Activated CD4-positive, alpha-beta T cell treated with anti-CD3 and anti-CD28 coated beads for 48 hours (primary cell): ENCODE data around the gene DLG4.

Experiments
- DNase-seq: peaks from one replicate; pipeline ENCODE4 v3.0.0-alpha.2; 2020

The DLG4 gene

GRCh38 chr17:7219812-7220592 is at the start of gene DLG4, which contains the start of gene ACADVL:
TSS of gene DLG4 (minus strand) at chr17:7219836.
TSS of gene ACADVL (plus strand) at chr17:7219938. CDS start at chr17:7219985, 47 bp downstream.
- peak; percentile 89 for DNase-seq

DNA sequence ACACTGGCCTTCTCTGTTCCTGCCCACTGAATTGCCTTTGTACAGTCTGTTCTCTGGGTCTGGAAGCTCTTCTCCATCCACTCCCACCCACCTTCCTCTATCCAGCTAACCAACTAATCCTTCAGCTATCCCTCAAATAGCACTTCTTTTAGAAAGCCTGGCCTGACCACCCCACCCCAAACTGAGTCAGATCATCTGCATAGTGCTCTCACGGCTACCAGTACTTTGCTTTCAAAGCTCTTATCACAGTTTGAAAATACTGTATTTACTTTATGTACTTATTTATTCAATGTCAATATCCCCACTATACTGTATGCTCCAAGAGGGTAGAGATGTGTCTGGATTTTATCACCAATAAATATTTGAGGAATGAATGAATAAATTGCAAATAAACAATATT is 47.1 kb upstream of the DLG4 start:
- no peak for DNase-seq

GRCh38 chr17:7263801-7264078 is 44.1 kb upstream of the DLG4 start:
- DNase-seq = no peak

- peak; percentile 34 for DNase-seq
These were observed 43.5 kb upstream of the DLG4 start for GRCh38 chr17:7262935-7263800.

DNA sequence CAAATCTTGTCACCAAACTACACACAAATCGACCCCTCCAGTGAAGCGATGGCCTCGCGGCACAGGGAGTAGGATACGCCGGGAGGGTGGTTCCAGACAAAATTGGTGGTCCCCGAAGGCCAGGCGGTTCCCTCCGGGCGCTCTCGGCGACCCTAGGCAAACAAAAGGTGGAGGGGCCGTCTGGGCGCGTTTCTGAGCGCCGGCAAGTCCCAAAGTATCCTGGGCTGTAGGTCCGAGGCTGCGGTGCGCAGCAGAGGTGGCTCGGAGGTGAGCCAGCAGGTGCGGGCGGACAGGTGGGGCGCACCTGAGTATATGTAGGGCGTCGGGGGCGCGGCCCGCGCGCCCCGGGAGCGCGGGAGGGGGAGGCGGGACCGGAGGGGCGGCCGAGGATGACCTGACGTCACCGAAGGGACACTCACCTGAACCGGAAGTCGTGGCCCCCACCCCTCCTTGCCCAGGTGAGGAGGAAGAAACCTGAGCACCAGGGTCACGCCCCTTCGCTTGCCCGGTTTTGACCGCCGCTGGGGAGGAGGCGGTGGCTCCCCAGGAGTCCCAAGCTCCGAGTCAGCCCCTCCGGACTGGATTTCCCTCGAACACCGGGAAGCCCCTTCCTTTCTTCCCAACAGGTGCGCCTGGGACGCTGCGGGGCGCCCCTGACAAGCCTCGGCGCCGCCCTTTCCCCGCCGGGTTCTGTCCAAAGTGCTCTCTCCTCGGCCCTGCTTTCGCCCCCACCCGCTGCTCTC is 42.7 kb upstream of the DLG4 start, which contains the start of gene CLDN7:
TSS of gene CLDN7 (minus strand) at position 287 of the 743 bp plus-strand sequence. CDS start 435 bp downstream, outside the sequence.
- DNase-seq = no peak

- no peak for DNase-seq
These were observed 41.9 kb upstream of the DLG4 start for GRCh38 chr17:7261379-7262191.

- peak; percentile 34 for DNase-seq
These were observed 41.2 kb upstream of the DLG4 start for GRCh38 chr17:7260651-7261378.

DNA sequence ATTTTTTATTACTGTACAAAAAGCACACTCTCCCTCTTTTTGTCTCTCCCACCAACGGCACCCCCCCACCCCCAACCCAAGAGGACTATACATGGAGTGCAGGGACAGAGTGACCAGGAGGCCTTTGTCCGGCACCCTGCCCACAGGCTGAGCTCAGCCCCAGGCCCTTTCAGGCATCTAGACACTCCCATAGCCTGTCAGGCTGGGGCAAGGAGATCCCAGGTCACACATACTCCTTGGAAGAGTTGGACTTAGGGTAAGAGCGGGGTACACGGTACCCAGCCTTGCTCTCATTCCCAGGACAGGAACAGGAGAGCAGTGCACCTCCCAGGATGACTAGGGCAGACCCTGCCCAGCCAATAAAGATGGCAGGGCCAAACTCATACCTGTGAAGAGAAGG is 40.5 kb upstream of the DLG4 start:
- DNase-seq = no peak

DNA sequence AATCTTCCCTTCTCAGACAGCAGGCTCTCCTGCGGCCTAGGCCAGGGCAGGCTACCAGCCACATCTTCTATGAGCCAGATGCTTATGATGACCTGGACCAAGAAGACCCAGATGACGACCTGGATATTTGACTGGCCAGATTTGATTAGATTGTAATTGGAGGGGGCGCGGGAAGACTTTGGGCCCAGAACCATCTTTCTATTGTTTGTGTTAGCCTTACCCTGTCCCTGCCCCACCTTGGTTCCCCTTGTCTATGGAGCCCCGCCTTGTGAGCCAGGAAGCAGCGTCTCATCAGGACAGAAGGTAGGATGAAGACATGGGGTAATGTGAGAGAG is 39.9 kb upstream of the DLG4 start:
- DNase-seq = no peak

GRCh38 chr17:7258731-7259554 is 39.3 kb upstream of the DLG4 start:
- peak; percentile 38 for DNase-seq

DNA sequence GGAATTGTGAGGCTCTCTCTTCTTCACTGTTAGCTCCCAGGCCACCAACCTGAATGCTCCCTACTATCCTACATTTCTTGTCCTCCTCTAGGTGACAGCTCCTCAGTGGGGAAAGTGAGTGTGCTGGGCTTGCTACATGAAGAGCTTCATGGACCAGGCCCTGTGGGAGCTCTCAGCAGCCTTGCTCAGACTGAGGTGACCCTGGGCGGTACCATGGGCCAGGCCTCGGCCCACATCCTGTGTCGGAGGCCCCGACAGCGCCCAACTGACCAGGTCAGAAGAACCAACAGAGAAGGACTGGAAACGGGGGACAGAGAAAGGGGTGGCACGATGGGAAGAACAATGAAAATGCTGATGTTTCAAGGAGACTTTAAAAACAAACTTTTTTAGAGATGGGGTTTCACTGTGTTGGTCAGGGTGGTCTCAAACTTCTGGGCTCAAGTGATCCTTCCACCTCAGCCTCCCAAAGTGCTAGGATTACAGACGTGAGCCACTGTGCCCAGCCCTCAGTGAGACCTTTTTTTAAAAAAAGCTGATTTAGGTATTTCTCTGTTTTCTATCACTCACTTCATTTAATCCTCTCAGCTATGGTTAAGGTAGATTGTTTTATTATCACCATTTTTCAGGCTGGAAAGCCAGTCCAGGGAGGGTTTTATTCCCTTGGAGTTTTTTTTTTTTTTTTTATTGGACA is 37.3 kb upstream of the DLG4 start:
- no peak for DNase-seq

GRCh38 chr17:7254511-7254910 is 34.9 kb upstream of the DLG4 start:
- no peak for DNase-seq

GRCh38 chr17:7253082-7253481 is 33.4 kb upstream of the DLG4 start:
- DNase-seq = no peak

GRCh38 chr17:7252176-7253043 is 32.8 kb upstream of the DLG4 start, which contains the start of gene ELP5:
TSS of gene ELP5 (plus strand) at chr17:7252215. CDS start at chr17:7252551, 336 bp downstream.
- DNase-seq = peak; percentile 94

GRCh38 chr17:7251661-7252175 is 32.1 kb upstream of the DLG4 start, which contains the start of gene CTDNEP1:
TSS of gene CTDNEP1 (minus strand) at chr17:7251734. CDS start at chr17:7251296, 438 bp downstream.
- DNase-seq = peak; percentile 99

DNA sequence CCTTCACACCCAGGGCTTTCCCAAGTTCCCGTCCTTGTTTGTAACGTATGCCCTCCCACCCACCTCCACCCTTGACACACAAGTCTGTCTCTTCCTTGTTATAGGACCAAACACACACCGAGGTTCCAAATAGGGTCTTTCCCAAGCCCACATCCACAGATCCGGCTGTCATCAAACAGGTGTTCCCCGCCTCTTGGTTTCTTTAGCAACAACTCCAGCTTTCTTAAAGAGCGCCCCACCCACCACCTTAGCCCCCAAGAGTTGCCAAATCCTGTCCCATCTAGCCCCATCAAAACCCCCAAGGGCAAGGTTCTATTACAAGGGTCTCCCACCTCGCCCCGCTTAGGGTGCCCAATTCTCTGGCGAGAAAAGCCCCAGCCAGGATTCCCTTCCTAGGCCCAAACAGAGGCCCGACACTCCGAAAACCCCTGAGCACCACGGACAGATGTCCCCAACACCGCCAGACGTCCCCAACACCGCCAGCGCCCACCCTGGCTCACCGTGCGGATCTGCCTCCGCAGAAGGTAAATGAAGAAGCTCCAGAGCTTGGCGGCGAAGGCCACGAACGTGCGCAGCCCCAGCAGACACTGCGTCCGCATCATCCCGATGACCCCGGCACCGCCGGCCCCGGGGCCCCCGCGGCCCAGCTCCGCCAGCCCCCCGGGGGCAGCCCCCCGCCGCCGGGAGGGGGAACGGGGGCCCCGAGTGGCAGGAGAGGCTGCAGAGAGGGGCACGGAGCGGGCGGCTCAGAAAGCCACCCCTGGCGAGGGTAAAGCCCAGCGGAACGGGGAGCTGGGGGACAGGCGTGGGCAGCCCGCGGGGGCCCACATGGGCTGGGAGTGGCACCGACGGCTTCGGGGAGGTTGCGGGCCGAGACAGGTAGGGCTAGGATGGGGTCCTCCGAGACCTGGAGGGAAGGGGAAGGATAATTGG is 31.3 kb upstream of the DLG4 start:
- DNase-seq = no peak

DNA sequence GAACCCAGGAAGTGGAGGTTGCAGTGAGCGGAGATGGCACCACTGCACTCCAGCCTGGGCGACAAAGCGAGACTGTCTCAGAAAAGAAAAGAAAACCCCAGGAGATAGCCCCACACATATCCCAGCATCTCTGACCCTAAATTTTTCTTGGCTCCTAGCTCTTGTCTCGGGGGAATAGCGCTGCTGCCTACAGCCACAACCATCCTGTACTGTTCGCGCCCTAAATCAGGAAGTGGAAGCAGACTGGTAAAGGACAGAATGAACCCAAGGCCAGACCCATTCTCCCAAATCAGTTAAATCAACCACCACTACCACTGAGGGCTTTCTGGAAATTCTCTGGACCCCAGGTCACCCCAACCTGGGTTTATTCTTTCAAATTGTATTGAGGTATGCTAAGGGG is 30.2 kb upstream of the DLG4 start:
- DNase-seq = no peak

GRCh38 chr17:7249214-7249613 is 29.6 kb upstream of the DLG4 start:
- no peak for DNase-seq
